ENCODE measurements around the gene KLHL24.

The KLHL24 gene

GRCh38 chr3:183664913-183665381, 29.5 kb downstream of the KLHL24 start:
- no peak for TF ChIP-seq CTCF (IDR thresholded peaks at IDR 0.05)

- TF ChIP-seq CTCF (IDR thresholded peaks at IDR 0.05) = no peak
Observed at GRCh38 chr3:183680061-183680460, 44.6 kb downstream of the KLHL24 start.

GRCh38 chr3:183687705-183688104, 52.3 kb downstream of the KLHL24 start:
- TF ChIP-seq CTCF (IDR thresholded peaks at IDR 0.05) = no peak

GRCh38 chr3:183688874-183689273, 53.5 kb downstream of the KLHL24 start:
- TF ChIP-seq CTCF (IDR thresholded peaks at IDR 0.05) = no peak

- no peak for TF ChIP-seq CTCF (IDR thresholded peaks at IDR 0.05)
Observed at GRCh38 chr3:183690402-183690995, 55.1 kb downstream of the KLHL24 start.

- TF ChIP-seq CTCF (IDR thresholded peaks at IDR 0.05) = no peak
Observed at GRCh38 chr3:183692436-183692835, 57.0 kb downstream of the KLHL24 start.

GRCh38 chr3:183695569-183696364, 60.3 kb downstream of the KLHL24 start:
- TF ChIP-seq CTCF (IDR thresholded peaks at IDR 0.05) = no peak

Data from LNCAP (cell line).